IMR-90 (cell line): ENCODE data around the gene CKAP2L.

ENCODE experiments used
- CEBPB ChIP-seq: IDR thresholded peaks from 2 replicates; pipeline ENCODE4 v1.6.1; 2012; ENCODE audit warnings: low read depth, low read length, improper control_type of control experiment
- CHD1 ChIP-seq: IDR thresholded peaks from 2 replicates; pipeline ENCODE4 v1.6.1; 2012; ENCODE audit warnings: low read depth, low read length, improper control_type of control experiment
- CTCF ChIP-seq: conservative IDR thresholded peaks from 2 replicates; pipeline ENCODE4 v1.5.1; 2012; ENCODE audit warnings: mild to moderate bottlenecking, low read depth, low read length, improper control_type of control experiment
- FOS ChIP-seq: fragments of 150-350 bp; IDR thresholded peaks from 2 replicates; pipeline ENCODE4 v1.6.1; 2016; ENCODE audit warnings: low read depth, low read length
- MAFK ChIP-seq: IDR thresholded peaks from 2 replicates; pipeline ENCODE4 v1.6.1; 2012; ENCODE audit warnings: low read depth, low read length, improper control_type of control experiment
- MAZ ChIP-seq: IDR thresholded peaks from 2 replicates; pipeline ENCODE4 v1.6.1; 2012; ENCODE audit warnings: low read depth, mild to moderate bottlenecking, low read length, improper control_type of control experiment, moderate library complexity, borderline replicate concordance
- MXI1 ChIP-seq: IDR thresholded peaks from 2 replicates; pipeline ENCODE4 v1.6.1; 2012; ENCODE audit warnings: low read depth, mild to moderate bottlenecking, low read length, moderate library complexity, borderline replicate concordance
- NFE2L2 ChIP-seq: fragments of 150-350 bp; IDR thresholded peaks from 2 replicates; pipeline ENCODE4 v1.6.1; 2016; ENCODE audit warnings: low read depth, mild to moderate bottlenecking, low read length
- POLR2A ChIP-seq: IDR thresholded peaks from 2 replicates; pipeline ENCODE4 v1.6.1; 2012; ENCODE audit warnings: mild to moderate bottlenecking, low read depth, low read length
- RAD21 ChIP-seq: IDR thresholded peaks from 2 replicates; pipeline ENCODE4 v1.6.1; 2012; ENCODE audit warnings: low read length, improper control_type of control experiment
- SMC3 ChIP-seq: fragments of 150-350 bp; IDR thresholded peaks from 2 replicates; pipeline ENCODE4 v1.6.1; 2016; ENCODE audit warnings: low read depth, mild to moderate bottlenecking, antibody characterized with exemption, low read length, moderate library complexity
- TF ChIP-seq, protein P1 (sequence below): fragments of 150-350 bp; IDR thresholded peaks from 2 replicates; pipeline ENCODE4 v1.6.1; 2016; ENCODE audit warnings: low read depth, mild to moderate bottlenecking, low read length, moderate library complexity, borderline replicate concordance

- no peak for TF ChIP-seq CEBPB
- no peak for TF ChIP-seq SMC3
- no peak for TF ChIP-seq POLR2A
- TF ChIP-seq CTCF, result no peak
- no peak for TF ChIP-seq MXI1
- no peak for TF ChIP-seq MAFK
- TF ChIP-seq CHD1, result no peak
- TF ChIP-seq FOS, result no peak
- no peak for TF ChIP-seq RAD21
- TF ChIP-seq, protein P1, sequence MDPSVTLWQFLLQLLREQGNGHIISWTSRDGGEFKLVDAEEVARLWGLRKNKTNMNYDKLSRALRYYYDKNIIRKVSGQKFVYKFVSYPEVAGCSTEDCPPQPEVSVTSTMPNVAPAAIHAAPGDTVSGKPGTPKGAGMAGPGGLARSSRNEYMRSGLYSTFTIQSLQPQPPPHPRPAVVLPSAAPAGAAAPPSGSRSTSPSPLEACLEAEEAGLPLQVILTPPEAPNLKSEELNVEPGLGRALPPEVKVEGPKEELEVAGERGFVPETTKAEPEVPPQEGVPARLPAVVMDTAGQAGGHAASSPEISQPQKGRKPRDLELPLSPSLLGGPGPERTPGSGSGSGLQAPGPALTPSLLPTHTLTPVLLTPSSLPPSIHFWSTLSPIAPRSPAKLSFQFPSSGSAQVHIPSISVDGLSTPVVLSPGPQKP, result no peak
- no peak for TF ChIP-seq MAZ
- no peak for TF ChIP-seq NFE2L2
Observed at GRCh38 chr2:112809112-112809511, 44.7 kb upstream of the CKAP2L start.
